A673 (cell line): ENCODE data around the gene CLSTN2.

Experiments
- EZH2 ChIP-seq: fragments of 200-600 bp; sonication (generic); IDR thresholded peaks from 2 replicates; pipeline ENCODE4 v1.6.1; 2017; ENCODE audit warnings: borderline replicate concordance, low read depth, mild to moderate bottlenecking, mixed read lengths, antibody characterized with exemption, low read length; ENCODE audit not compliant: poor library complexity, severe bottlenecking
- TF ChIP-seq, protein P1 (sequence below): fragments of 300-800, 200-600 bp; sonication (generic); conservative IDR thresholded peaks from 2 replicates; pipeline ENCODE4 v1.5.1; 2017; ENCODE audit warnings: low read depth, mild to moderate bottlenecking, antibody characterized with exemption, low read length, moderate library complexity, mixed read lengths

- TF ChIP-seq, protein P1, sequence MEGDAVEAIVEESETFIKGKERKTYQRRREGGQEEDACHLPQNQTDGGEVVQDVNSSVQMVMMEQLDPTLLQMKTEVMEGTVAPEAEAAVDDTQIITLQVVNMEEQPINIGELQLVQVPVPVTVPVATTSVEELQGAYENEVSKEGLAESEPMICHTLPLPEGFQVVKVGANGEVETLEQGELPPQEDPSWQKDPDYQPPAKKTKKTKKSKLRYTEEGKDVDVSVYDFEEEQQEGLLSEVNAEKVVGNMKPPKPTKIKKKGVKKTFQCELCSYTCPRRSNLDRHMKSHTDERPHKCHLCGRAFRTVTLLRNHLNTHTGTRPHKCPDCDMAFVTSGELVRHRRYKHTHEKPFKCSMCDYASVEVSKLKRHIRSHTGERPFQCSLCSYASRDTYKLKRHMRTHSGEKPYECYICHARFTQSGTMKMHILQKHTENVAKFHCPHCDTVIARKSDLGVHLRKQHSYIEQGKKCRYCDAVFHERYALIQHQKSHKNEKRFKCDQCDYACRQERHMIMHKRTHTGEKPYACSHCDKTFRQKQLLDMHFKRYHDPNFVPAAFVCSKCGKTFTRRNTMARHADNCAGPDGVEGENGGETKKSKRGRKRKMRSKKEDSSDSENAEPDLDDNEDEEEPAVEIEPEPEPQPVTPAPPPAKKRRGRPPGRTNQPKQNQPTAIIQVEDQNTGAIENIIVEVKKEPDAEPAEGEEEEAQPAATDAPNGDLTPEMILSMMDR = no peak
- TF ChIP-seq EZH2 = no peak
Measured at GRCh38 chr3:140421884-140422283, 486.9 kb downstream of the CLSTN2 start.
